ENCODE measurements around the gene MCAT.

DNA sequence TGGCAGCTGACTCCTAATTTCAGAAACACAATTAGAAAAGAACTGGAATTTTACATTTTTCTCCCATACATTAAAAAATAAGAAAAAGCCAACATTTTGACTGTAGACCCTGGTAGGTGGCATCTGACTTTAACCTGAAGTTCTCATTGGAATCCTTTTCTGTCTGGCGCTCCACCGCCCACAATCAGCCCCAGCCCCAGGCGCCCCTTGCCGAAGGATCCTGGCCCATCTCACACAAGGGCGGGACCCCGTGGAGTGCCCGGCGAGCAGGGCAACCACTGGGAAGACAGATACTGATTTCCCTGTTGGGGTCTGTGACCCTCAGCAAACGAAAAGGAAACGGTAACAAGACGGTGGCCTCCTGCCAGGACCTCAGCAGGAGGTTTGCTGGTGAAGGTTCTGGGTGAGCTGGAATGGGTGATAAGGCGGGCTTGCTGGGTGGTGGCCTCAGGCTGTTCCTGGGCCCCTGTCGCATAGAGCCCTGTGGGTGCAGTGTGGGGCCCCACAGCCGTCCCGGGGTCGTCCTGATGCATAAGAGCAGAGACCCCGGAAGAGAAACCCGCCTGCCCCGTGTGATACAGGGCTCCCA, 23.9 kb upstream of the MCAT start:
- TF ChIP-seq, protein P1, sequence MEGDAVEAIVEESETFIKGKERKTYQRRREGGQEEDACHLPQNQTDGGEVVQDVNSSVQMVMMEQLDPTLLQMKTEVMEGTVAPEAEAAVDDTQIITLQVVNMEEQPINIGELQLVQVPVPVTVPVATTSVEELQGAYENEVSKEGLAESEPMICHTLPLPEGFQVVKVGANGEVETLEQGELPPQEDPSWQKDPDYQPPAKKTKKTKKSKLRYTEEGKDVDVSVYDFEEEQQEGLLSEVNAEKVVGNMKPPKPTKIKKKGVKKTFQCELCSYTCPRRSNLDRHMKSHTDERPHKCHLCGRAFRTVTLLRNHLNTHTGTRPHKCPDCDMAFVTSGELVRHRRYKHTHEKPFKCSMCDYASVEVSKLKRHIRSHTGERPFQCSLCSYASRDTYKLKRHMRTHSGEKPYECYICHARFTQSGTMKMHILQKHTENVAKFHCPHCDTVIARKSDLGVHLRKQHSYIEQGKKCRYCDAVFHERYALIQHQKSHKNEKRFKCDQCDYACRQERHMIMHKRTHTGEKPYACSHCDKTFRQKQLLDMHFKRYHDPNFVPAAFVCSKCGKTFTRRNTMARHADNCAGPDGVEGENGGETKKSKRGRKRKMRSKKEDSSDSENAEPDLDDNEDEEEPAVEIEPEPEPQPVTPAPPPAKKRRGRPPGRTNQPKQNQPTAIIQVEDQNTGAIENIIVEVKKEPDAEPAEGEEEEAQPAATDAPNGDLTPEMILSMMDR (IDR thresholded peaks at IDR 0.05; ENCODE audit: low read length) = no peak
- TF ChIP-seq EZH2phosphoT487 (IDR thresholded peaks at IDR 0.05; ENCODE audit: low read length) (no peak), EZH2 (optimal IDR thresholded peaks at IDR 0.05; ENCODE audit: low read depth, low read length) (no peak)

Data from MM.1S (cell line).